ENCODE measurements around the gene VPS13D.
"Not testable (repeated sequence)": the region's sequence is repeated elsewhere in the genome, so short reads cannot be mapped to it uniquely, and the experiment has no call there.

VPS13D gene

GRCh38 chr1:12505231-12505630 is 275.4 kb downstream of the VPS13D start:
- no peak for DNase-seq

- no peak for DNase-seq
Measured at GRCh38 chr1:12505639-12506280, 275.9 kb downstream of the VPS13D start.

GRCh38 chr1:12506281-12507280 is 276.8 kb downstream of the VPS13D start:
- no peak for DNase-seq

- DNase-seq = no peak
Measured at GRCh38 chr1:12507631-12508030, 277.8 kb downstream of the VPS13D start.

GRCh38 chr1:12508849-12509248 is 279.0 kb downstream of the VPS13D start:
- DNase-seq = no peak

GRCh38 chr1:12511128-12511484 is 281.3 kb downstream of the VPS13D start:
- DNase-seq = no peak

- no peak for DNase-seq
Measured at GRCh38 chr1:12511516-12512468, 282.0 kb downstream of the VPS13D start.

GRCh38 chr1:12513181-12513580 is 283.4 kb downstream of the VPS13D start:
- DNase-seq = no peak

GRCh38 chr1:12514590-12514989 is 284.8 kb downstream of the VPS13D start:
- DNase-seq = no peak

GRCh38 chr1:12515234-12515633 is 285.4 kb downstream of the VPS13D start:
- no peak for DNase-seq

GRCh38 chr1:12516741-12517140 is 286.9 kb downstream of the VPS13D start:
- DNase-seq = no peak

- no peak for DNase-seq
Measured at GRCh38 chr1:12518931-12519692, 289.3 kb downstream of the VPS13D start.

GRCh38 chr1:12519693-12520364 is 290.0 kb downstream of the VPS13D start:
- DNase-seq = no peak

- no peak for DNase-seq
Measured at GRCh38 chr1:12521096-12521495, 291.3 kb downstream of the VPS13D start.

GRCh38 chr1:12522780-12523179 is 292.9 kb downstream of the VPS13D start:
- DNase-seq = not testable (repeated sequence)

GRCh38 chr1:12524266-12524665 is 294.4 kb downstream of the VPS13D start:
- no peak for DNase-seq

GRCh38 chr1:12525311-12526181 is 295.7 kb downstream of the VPS13D start:
- no peak for DNase-seq

- no peak for DNase-seq
Measured at GRCh38 chr1:12527564-12527963, 297.7 kb downstream of the VPS13D start.

- DNase-seq = no peak
Measured at GRCh38 chr1:12528021-12528852, 298.4 kb downstream of the VPS13D start.
